HG03025 (cell line): Measurements from ENCODE around the gene URB2.
A peak's percentile ranks its signal among the peaks of the same experiment; 100 is the strongest.
"Not testable (repeated sequence)": the region's sequence is repeated elsewhere in the genome, so short reads cannot be mapped to it uniquely, and the experiment has no call there.

Experiments
- ATAC-seq: cut with Tn5 transposase; IDR thresholded peaks from one replicate; pipeline ENCODE4 v1.9.1; 2021; ENCODE audit warnings: mild to moderate bottlenecking, moderate library complexity; ENCODE audit not compliant: unreplicated experiment, low FRiP score

URB2 gene

DNA sequence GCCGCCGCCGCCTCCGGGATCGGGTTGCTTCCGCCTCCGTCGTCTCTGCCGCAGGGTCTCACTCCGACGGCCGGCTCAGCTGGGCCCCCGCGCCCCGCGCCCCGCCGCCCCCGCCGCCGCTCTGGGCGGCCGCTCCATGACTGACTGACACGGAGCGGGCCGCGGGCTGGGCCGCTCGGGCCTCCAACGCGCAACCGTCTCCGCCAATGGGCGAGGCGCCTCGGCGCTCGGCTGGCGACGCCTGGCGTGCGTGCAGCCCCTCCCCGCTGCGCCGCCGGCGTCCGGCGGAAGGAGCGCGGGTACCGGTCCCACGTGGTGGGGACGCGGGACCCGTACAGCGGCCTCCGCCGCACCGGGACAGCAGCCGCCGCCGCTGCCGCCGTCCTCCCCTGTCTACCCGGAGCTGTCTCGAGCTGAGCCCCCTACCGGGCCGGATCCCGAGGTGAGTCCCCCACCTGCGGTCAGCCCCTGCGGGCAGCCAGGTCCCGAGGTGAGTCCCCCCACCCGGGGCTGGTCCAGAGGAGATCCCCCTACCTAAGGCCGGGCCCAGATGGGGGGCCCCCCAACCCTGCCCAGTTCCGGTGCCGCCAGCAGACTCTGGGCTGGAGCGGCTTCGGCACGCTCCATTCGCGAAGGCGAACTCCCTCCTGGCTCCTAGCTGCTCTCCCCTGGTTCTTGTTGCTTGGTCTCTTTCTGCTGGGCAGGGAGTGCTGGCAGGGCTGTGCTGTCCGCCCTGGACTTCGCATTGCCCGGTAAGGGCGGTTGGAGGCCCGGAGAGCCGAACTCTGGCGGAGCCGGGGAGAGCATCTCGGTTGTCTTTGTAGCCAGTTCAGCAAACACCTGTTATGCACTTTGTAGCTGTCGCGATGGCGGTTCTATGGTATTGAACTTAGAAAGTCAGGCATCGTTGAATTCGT lies at the start of gene URB2, which contains the start of gene TAF5L:
Gene URB2, plus strand, starts transcription at position 333 of the 917 bp plus-strand sequence. CDS start 1,387 bp downstream, outside the sequence.
Gene TAF5L, minus strand, starts transcription at position 208 of the 917 bp plus-strand sequence. CDS start 11,640 bp downstream, outside the sequence.
- ATAC-seq: peak; percentile 76

DNA sequence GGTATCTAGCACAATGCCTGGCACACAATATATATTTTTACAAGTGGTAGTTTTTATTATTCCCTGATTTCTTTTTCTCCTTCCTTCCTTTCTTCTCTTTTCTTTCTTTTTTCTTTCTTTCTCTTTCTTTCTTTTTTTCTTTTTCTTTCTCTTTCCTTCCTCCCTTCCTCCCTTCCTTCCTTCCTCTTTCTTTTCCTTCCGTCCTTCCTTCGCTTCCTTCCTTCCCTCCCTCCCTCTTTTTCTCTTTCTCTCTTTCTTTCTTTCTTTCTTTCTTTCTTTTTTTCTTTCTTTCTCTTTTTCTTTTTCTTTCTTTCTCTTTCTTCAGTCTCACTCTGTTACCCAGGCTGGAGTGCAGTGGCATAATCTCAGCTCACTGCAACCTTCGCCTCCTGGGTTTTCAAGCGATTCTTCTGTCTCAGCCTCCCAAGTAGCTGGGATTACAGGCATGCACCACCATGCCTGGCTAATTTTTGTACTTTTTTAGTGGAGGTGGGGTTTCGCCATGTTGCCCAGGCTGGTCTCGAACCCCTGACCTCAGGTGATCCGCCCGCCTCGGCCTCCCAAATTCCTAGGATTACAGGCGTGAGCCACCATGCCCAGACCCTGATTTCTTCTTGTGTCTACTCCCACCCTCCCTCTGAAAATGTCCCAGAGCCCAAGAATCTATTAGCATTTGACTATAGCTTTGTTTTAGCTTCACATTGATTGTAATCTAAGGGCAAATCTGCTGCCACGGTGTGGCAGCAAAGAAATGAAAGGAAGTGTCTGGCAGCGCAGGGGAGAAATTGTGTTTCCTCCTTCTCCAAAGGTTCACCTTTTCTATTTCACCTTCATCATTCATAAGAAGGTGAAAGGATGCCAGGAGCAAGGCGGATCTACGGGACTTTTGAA lies 47.6 kb upstream of the URB2 start:
- ATAC-seq: no peak

DNA sequence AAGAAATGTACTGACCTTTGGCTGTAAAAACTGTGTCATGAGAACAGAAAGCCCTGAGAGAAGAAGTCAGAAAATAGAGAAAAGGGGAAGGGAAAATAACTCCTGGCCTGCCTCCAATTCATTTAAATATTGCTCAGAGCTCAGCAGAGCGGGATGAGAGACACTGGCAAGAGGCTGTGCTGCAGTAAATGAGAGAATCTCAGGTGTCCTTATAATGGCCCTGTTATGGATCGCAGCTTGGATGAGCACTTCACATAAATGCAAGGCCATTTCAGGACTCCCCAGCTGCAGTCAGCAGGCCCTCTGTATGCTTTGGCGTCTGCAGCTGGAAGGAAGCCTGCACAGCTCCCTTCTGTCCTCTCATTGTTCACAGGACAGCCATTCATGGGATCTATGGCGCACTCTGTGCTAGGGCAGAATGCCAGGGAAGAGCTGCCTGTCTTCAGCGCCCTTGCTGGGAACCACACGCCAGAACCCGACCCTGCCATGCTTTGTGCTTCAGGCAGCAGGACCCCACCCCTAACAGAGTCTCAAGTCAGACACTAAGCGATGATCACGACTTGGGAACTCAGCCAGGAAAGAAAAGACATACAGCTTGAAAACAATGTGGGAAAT lies 46.9 kb upstream of the URB2 start:
- ATAC-seq: peak; percentile 90

DNA sequence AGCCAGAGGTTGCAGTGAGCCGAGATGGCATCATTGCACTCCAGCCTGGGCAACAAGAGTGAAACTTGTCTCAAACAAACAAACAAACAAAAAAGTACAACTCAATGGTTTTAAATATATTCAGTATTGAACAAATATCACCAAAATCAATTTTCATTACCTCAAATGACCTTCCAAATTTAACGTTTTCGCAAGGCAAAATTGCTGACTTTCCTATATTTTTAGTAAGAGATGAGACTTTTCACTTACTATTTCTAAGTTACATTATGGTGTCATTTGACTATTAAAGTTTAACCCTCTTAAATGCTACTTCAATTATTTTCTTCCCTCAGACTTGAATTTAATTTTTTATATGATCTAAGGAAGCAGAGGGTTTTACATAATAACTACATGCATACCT lies 44.6 kb upstream of the URB2 start:
- no peak for ATAC-seq

DNA sequence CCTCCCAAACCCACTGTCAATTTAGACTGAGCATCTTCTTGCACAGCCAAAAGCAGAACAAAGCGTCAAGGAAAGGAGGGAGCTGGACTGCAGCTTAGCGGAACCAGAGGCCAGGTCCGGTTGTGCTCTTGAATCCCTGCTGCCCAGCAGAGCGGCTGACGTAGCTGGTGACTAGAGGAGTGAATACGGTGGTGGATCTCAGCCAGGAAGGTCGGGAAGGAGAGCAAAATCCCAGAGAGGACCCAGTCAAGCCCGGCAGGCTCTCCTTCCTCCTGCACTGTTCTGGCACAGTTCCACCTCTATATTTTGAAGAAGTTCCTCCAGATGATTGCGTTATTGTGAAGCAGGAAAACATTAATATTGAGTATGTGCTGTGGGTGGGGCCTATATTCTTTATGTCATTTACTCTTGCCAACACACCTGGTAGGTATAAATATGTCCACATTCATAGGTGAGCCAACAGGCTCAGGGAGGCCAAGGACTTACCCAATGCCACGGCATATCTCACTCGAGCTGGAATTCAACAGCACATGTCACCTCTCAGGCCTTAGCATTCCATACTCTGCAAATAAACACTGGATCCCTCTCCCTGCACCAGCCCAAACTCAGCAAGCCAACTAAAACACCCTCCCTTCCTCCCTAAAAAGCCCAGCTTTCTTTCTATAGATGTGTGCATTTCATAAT lies 43.9 kb upstream of the URB2 start:
- no peak for ATAC-seq

DNA sequence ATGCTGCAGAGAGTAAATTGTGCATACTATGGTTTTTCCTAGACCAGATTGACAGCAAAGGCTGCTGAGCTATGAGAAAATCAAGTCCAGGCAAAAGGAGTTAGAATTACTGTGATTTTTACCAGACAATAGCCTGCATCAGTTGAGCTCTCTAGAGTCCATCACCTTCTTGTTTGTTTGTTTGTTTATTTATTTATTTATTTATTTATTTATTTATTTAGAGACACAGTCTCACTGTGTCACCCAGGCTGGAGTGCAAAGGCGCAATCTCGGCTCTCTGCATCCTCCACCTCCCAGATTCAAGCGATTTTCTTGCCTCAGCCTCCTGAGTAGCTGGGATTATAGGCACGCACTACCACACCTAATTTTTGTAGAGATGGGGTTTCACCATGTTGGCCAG lies 43.3 kb upstream of the URB2 start:
- ATAC-seq: no peak

DNA sequence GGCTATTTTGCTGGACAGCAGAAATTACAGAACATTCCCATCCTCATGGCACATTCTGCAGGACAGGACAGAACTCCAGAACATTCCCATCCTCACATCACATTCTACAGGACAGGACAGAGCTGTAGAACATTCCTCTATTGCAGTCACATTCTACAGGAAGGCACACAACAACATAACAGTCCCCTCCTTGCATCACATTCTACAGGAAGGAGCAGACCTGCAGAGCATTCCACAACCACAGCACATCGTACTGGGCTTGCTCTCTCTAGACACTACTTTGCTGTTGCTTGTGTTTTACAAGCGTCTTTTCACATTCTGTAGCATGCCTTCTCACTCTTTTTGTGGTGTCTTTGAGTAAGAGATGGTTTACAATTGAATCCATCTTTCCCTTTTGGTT lies 40.7 kb upstream of the URB2 start:
- no peak for ATAC-seq

DNA sequence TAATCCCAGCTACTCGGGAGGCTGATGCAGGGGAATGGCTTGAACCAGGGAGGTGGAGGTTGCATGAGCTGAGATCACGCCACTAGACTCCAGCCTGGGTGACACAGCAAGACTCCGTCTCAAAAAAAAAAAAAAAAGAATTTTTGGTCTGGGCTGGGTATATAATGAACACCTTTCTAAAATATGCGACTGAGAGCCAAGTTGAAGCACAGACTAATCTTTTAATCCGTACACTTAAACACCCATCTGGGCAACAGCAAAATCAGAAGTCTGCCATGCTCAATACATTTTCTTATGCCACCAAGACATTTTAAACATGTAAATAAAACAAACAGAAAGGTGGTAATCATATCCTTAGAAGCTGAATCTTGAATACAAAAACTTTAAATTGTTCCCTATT lies 35.9 kb upstream of the URB2 start:
- no peak for ATAC-seq

DNA sequence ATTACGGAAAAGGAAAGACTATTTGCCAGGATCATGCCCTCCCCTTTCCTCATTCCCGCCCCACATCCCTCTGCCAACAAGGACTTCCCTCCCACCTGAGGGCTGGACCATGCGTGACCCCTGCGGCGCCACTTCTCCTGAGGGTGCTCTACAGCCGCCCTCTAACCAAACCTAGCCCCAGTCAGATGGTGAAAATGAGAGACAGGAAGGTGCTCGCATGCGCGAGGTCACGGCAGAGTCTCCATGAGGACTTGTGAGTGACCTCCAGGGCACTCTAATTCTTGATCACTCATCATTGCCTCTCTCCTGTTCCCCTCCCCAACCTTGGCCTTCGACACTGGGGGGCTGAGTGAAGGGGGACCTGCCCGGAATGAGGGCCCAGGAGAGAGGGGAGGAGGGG lies 32.2 kb upstream of the URB2 start:
- ATAC-seq: no peak

DNA sequence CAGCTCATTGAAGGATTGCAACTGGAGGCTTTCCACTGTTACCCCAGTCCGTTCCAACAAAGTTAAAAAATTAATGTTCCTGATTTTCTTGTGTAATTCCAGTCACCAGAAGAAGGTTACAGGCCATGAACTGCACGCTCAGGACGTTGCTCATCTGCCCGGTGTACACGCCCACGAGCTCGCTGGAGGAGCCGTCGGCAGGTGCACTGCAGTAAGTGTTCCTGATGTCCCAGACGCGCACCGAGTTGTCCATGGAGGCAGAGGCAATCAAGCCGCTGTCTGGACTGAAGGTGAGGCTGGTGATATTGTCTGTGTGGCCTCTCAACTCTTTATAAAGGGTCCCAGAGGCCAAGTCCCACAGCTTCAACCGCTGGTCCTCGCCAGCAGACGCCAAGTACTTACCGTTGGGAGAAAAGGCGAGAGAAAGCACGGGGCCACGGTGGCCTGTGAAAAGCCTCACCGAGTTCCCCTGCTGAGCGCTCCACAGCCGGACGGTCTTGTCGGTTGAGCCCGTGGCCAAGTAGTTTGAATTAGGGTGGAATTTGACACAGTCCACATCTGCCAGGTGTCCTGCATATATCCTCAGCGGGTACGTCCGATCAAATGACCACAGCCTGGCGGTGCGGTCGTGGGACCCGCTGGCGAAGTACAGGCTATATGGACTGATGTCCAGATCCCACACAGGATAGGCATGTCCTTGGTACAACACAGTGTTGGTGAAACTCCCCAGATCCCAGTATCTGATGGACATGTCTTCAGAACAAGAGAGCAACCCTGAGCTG lies 31.6 kb upstream of the URB2 start:
- ATAC-seq: no peak

DNA sequence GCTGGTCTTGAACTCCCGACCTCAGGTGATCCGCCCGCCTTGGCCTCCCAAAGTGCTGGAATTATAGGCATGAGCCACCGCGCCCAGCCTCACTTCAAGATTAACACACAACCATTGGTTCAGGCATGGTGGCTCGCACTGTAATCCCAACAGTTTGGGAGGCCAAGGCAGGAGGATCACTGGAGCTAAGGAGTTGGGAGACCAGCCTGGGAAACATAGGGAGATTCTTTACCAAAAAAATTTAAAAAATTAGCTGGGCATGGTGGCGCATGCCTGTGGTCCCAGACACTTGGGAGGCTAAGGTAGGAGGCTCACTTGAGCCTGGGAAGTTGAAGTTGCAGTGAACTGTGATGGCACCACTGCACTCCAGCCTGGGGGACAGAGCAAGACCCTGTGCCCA lies 30.2 kb upstream of the URB2 start:
- not testable (repeated sequence) for ATAC-seq

DNA sequence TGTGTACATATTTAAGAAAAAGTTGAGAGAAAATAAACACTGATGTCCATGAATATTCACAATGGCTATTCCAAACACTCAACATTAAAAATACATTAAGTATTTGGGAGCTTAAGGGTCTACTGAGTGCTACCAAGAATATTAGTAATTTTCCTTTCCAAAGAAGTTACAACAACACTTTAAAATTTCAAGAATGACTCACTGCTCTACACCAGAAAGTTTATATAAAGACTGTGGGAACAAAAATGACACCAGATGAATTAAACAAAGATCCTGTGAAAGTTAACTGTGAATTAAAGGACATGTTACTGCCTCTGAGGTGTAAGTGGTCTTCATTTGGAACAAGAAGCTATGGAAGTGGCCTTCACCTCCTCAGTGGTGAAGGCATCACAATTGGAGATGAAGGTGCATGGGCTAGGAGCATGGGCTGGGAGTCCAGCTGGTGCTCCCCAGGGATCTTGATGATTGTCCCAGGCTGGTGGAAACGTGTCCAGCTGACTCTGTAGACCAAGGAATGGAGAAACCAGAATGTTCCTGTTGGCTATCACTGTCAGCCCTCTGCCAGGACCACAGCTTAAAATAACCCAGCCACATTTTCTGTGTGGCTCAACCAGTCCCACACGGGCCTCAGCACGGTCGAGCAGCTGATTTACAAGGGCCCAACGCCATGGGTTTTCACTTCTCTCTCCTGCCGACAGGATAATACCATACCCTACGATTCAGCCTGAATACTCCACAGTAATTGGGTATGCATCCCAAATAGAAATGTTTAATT lies 28.9 kb upstream of the URB2 start:
- no peak for ATAC-seq

DNA sequence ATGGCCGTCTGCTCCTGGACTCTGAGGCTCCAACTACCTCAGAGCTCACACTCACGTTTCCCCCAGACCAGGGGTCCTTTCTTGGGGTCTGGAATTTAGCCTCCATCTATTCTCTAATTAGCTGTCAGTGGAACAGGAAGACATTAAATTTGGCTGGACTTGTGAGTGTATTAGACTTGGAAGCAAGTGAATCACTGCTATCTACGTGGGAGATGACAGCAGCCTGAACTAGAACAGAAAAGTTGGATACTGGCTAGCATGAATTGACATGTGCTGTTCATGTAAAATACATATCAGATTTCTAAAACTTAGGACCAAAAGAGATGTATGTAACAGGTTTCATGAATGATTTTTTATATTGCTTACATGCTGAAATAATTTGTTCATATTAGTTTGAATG lies 28.2 kb upstream of the URB2 start:
- ATAC-seq: no peak

DNA sequence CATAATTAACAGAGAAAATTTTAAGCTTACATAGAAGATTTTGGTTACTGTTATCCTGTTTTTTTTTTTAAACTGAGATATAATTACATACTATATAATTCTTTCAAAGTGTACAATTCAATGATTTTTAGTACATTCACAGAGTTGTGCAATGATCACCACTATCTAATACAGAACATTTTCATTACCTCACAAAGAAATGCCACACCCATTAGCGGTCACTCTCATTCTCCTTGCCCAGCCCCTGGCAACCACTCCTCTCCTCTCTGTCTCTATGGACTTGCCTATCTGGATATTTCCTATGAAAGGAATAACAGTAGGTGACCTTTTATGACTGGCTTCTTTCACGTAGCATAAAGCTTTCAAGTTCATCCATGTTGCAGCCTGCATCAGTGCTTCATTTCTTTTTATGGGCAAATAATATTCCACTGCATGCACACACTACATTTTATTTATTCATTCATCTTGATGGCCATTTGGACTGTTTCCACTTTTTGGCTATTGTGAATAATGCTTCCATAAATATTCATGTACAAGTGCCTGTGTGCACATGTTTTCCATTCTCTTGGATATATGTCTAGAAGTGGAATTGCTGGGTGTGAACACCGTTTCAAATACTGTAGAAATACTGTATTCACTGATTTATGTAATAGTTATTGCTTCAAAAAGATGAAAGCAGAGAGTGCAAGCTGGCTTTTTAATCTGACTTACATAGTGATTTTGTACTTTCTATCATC lies 26.7 kb upstream of the URB2 start:
- ATAC-seq: no peak

DNA sequence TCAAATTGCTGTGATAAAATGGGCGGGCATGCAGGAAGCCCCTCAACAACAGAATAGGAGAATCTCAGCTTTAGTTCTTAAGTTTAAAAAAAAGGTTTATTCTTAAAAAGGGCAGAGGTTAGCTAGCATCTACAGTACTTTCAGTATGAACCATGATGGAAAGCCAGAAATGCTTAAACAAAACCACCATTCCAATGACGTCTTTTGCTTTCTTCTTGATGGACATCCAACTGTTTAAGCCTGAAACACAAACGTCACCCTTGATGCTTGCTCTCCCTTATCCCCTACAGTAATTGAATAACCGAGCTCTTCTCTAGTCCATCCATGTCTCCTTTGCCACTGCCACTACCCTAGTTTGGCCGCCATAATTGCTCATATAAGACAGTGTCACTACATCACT lies 25.8 kb upstream of the URB2 start:
- no peak for ATAC-seq

DNA sequence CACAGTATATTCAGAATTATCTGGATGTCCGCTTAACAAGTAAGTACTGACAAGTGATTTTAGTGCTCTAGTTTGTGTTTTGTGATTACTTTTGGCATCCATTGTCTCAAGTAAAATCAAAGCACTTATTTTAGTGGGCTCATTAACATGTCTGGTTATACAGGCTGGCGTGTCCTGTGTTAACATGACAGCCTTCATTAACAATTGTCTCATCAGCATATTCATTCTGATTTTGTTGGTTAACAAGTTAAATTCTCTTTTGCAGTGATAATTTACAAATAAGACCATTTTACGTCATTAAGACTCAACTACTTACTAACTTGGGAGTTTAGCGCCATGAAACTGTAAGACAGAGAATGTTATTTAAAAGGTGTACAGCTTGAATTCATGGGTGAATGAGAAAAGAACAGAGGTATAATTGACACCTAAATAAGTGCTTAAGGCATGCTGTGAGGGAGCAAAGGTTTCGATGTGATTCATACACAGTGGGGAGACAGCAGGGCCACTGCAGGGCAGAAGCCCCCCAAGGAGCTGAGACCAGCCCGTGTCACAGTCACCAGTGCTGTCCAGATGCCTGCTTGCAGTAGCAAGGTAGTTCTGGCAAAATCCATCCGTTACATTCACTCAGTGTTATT lies 22.6 kb upstream of the URB2 start:
- ATAC-seq: no peak

DNA sequence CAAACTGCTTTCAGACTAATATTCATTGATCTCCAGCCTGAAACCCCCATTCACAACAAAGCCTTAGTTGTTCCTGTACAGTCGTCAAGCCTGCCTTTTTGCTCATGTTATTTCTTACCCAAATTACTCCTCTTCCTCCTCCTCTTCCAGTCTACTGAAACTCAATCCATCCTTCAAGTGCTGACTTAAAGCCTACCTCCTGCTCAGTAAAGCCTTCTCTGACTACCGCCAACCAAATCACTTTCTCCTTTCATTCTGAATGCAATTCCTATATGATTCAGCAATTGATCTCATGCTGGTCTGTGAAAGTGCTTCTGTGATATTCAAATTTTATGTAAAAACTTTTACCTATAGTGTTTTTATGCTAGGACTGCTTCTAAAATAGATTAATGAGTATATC lies 18.7 kb upstream of the URB2 start:
- no peak for ATAC-seq

DNA sequence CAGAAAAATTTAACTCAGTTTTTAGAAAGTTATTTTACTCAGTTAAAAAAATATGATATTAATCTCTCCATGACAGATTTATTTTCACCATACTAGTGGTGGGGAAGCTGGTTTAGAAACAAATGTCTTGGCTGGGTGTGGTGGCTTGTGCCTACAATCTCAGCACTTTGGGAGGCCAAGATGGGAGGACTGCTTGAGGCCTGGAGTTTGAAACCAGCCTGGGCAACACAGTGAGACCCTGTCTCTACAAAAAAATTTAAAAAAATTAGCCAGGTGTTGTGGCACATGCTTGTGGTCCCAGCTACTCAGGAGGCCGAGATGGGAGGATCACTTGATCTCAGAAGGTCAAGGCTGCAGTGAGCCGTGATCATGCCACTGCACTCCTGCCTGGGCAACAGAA lies 17.5 kb upstream of the URB2 start:
- ATAC-seq: no peak
